CD4-positive, alpha-beta T cell (primary cell): ENCODE data around the gene CHRDL2. TPM values are rescaled to one million over a fixed set of nuclear protein-coding genes. Genes with fewer than 3 reads are reported as not detected.

Experiments used
- ATAC-seq: fragments of 200-7000 bp; cut with Tn5 transposase; one replicate; pipeline ENCODE4 v1.10.0; 2022; ENCODE audit warnings: mild to moderate bottlenecking; ENCODE audit not compliant: poor library complexity
- CTCF ChIA-PET: fragments of 350-600 bp; sonication (Branson Sonifier 250); formaldehyde crosslinking; loops from one replicate; lab custom pipeline; 2021; ENCODE audit warnings: antibody characterized with exemption, inconsistent platforms; lab: Charles Lee
- POLR2A ChIA-PET: fragments of 350-600 bp; sonication (Branson Sonifier 250); formaldehyde crosslinking; loops from one replicate; lab custom pipeline; 2021; ENCODE audit warnings: antibody characterized with exemption, inconsistent platforms; lab: Charles Lee
- DNase-seq, 14 experiments: peaks; one replicate each; pipeline ENCODE4 v3.0.0-alpha.2; 2013 to 2020; ENCODE audit warnings: mixed read lengths in 2 of 14
- H3K27ac ChIP-seq, 2 donors: one replicate each; pipeline versions ENCODE4 v1.5.1 to v1.7.0; 2013; ENCODE audit warnings: low read length in 2 of 2, low read depth in 1 of 2, mild to moderate bottlenecking in 1 of 2
- H3K27me3 ChIP-seq, 2 experiments: 1 replicate in 1 of 2; 2 replicates in 1 of 2; pipeline versions ENCODE4 v1.6.1 to v1.7.0; 2013; ENCODE audit warnings: low read length in 2 of 2, control low read depth in 1 of 2, mild to moderate bottlenecking in 1 of 2, moderate library complexity in 1 of 2; ENCODE audit not compliant: insufficient read depth in 2 of 2, control insufficient read depth in 1 of 2
- H3K36me3 ChIP-seq: one replicate; pipeline ENCODE4 v1.6.1; 2013; ENCODE audit warnings: low read length, control low read depth; ENCODE audit not compliant: insufficient read depth
- H3K4me1 ChIP-seq: one replicate; pipeline ENCODE4 v1.6.1; 2013; ENCODE audit warnings: low read length, control low read depth; ENCODE audit not compliant: insufficient read depth
- H3K4me3 ChIP-seq: one replicate; pipeline ENCODE4 v1.5.1; 2013; ENCODE audit warnings: mild to moderate bottlenecking, low read length, moderate library complexity
- H3K9me3 ChIP-seq, 2 experiments: 1 replicate in 1 of 2; 2 replicates in 1 of 2; pipeline versions ENCODE4 v1.6.1 to v1.7.0; 2013; ENCODE audit warnings: low read length in 2 of 2, mild to moderate bottlenecking in 2 of 2, control low read depth in 1 of 2, moderate library complexity in 1 of 2; ENCODE audit not compliant: control insufficient read depth in 1 of 2, insufficient read depth in 1 of 2
- H3K27ac Mint-ChIP-seq: one replicate; pipeline ENCODE4 v1.8.0; 2020; ENCODE audit warnings: mixed read lengths
- H3K27me3 Mint-ChIP-seq: one replicate; pipeline ENCODE4 v1.8.0; 2021; ENCODE audit warnings: mixed read lengths
- H3K36me3 Mint-ChIP-seq: one replicate; pipeline ENCODE4 v1.8.0; 2021; ENCODE audit warnings: low read depth, mixed read lengths
- H3K4me1 Mint-ChIP-seq: one replicate; pipeline ENCODE4 v1.8.0; 2021; ENCODE audit warnings: low read depth, mixed read lengths
- H3K4me3 Mint-ChIP-seq: one replicate; pipeline ENCODE4 v1.8.0; 2020; ENCODE audit warnings: mild to moderate bottlenecking, mixed read lengths
- H3K9me3 Mint-ChIP-seq: one replicate; pipeline ENCODE4 v1.8.0; 2020; ENCODE audit warnings: mixed read lengths
- intact Hi-C, 2 experiments: fragments of 100-400 bp; cut with DNase I in 1 of 2; cut with micrococcal nuclease in 1 of 2; formaldehyde crosslinking; loops; one replicate each; pipeline versions ENCODE4 v1.15.1 to v1.9.0; 2023 to 2025; cut with DNase I, micrococcal nuclease
- total RNA-seq, 174 experiments: library from RNA in 2 of 174; stranded (reverse) in 2 of 174; gene quantifications; one replicate each; pipeline ENCODE4 v1.2.3 and lab custom pipeline; 2021 to 2026
- TF ChIP-seq, protein P1 (sequence below): fragments of 200-600 bp; IDR thresholded peaks from one replicate; pipeline ENCODE4 v1.8.0; 2022; ENCODE audit warnings: antibody characterized with exemption, mild to moderate bottlenecking

Gene CHRDL2
- total RNA-seq, 2 experiments from 2014 or later = not detected

- Histone ChIP-seq H3K9me3 (no peaks in the 10 kb centered on the region), H3K4me3 (no peak overlapping the region), H3K36me3 (no peaks in the 10 kb centered on the region), H3K27ac (no peak overlapping the region), H3K27me3 (peaks cover 0 to 4% of the 10 kb centered on the region in 2 experiments), H3K4me1 (no peaks in the 10 kb centered on the region)
- no peaks in the 10 kb centered on the region for H3K4me1 Mint-ChIP-seq
- H3K4me3 Mint-ChIP-seq = no peak overlapping the region
- H3K9me3 Mint-ChIP-seq = no peaks in the 10 kb centered on the region
- POLR2A ChIA-PET = interaction anchor here (0.5 kb wide), 1 partner anchor 49 kb away, joined by 3 read pairs; no protein-coding TSS in a partner anchor
- H3K36me3 Mint-ChIP-seq = no peaks in the 10 kb centered on the region
- no peak for ATAC-seq
- intact Hi-C loops = loop anchor here (10.0 kb wide), 1 partner anchor 173 kb away; no protein-coding TSS in a partner anchor
- H3K27me3 Mint-ChIP-seq = peaks cover 8% of the 10 kb centered on the region
- no peak overlapping the region for H3K27ac Mint-ChIP-seq
- TF ChIP-seq, protein P1, sequence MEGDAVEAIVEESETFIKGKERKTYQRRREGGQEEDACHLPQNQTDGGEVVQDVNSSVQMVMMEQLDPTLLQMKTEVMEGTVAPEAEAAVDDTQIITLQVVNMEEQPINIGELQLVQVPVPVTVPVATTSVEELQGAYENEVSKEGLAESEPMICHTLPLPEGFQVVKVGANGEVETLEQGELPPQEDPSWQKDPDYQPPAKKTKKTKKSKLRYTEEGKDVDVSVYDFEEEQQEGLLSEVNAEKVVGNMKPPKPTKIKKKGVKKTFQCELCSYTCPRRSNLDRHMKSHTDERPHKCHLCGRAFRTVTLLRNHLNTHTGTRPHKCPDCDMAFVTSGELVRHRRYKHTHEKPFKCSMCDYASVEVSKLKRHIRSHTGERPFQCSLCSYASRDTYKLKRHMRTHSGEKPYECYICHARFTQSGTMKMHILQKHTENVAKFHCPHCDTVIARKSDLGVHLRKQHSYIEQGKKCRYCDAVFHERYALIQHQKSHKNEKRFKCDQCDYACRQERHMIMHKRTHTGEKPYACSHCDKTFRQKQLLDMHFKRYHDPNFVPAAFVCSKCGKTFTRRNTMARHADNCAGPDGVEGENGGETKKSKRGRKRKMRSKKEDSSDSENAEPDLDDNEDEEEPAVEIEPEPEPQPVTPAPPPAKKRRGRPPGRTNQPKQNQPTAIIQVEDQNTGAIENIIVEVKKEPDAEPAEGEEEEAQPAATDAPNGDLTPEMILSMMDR = no peak
- peak in 1 of 14 experiments; percentile 21 for DNase-seq
- CTCF ChIA-PET = interaction anchor here (0.7 kb wide), 1 partner anchor 14 kb away, joined by 4 read pairs; no protein-coding TSS in a partner anchor
These were observed 29.9 kb downstream of the CHRDL2 start for GRCh38 chr11:74701351-74701750.

DNA sequence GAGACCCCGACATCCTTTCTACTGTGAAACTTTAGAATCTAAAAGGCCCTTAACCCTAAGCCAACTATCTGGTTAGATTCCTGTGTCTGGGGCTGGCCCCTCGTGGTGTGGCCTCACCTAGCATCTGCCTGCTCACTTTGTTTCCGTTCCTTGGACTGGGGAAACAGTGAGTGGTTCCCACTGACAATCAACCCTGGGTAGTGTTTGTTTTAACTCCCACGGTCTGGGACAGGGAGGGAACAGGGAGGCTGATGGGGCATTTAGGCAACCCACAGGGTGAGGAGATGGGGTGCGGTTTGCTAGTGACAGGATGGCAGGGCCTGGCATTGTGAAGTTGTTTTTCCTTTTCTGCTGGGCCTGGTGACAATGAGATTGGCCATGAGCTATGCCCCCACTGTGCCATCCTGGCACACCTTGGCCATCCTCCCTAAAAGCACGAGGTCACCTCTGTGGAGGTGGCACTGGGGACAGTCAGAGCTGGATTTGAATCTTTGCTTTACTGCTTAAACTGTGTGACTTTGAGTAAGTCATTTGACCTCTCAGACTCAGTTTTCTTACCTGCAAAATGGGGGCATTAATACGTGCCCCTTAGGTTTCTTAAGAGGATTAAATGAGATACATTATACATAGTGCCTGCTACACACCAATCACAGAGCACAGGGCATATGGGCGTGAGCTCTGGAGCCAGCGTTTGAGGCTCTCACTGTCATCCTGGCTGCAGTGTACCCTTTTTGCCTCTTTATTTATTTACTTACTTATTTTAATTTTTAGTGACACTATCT lies 31.4 kb downstream of the CHRDL2 start:
- Histone ChIP-seq H3K4me1 (no peaks in the 10 kb centered on the region), H3K9me3 (no peaks in the 10 kb centered on the region), H3K27me3 (peaks cover 0 to 4% of the 10 kb centered on the region in 2 experiments), H3K27ac (no peak overlapping the region), H3K4me3 (no peak overlapping the region), H3K36me3 (no peaks in the 10 kb centered on the region)
- ATAC-seq (no peak), DNase-seq (no peak)
- TF ChIP-seq, protein P1 = no peak
- peaks cover 8% of the 10 kb centered on the region for H3K27me3 Mint-ChIP-seq
- no peaks in the 10 kb centered on the region for H3K36me3 Mint-ChIP-seq
- intact Hi-C loops = loop anchor here (10.0 kb wide), 1 partner anchor 175 kb away; no protein-coding TSS in a partner anchor
- H3K4me3 Mint-ChIP-seq = no peak overlapping the region
- no peaks in the 10 kb centered on the region for H3K9me3 Mint-ChIP-seq
- no peak overlapping the region for H3K27ac Mint-ChIP-seq
- CTCF ChIA-PET = no interaction called here
- H3K4me1 Mint-ChIP-seq = no peaks in the 10 kb centered on the region
- POLR2A ChIA-PET = no interaction called here

DNA sequence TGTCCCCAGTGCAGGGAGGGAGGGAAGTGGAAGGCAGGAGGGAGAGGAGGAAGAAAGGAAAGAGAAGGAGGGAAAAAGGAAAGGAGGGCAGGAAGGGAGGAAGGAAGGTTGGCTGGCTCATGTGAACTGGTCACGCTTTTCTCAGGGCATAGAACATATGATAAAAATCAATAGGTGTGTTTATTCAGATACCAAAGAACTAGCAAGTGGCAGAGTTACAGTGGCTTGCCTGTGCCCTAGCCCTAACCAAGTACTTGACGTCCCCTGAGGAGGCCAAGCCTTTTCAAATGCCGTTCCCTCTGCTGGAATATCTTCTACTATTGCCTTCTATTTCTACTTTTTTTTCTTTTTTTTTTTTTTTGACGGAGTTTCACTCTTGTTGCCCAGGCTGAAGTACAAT lies 33.5 kb downstream of the CHRDL2 start:
- intact Hi-C loops = no loop called here
- TF ChIP-seq, protein P1 = no peak
- CTCF ChIA-PET = no interaction called here
- Mint-ChIP-seq H3K27me3 (peaks cover 18% of the 10 kb centered on the region), H3K4me3 (no peak overlapping the region), H3K27ac (no peak overlapping the region), H3K4me1 (no peaks in the 10 kb centered on the region), H3K36me3 (no peaks in the 10 kb centered on the region), H3K9me3 (no peaks in the 10 kb centered on the region)
- Histone ChIP-seq H3K9me3 (no peaks in the 10 kb centered on the region), H3K4me1 (no peaks in the 10 kb centered on the region), H3K27me3 (peaks cover 0 to 4% of the 10 kb centered on the region in 2 experiments), H3K36me3 (no peaks in the 10 kb centered on the region), H3K4me3 (no peak overlapping the region), H3K27ac (no peak overlapping the region)
- DNase-seq (no peak), ATAC-seq (no peak)
- POLR2A ChIA-PET = no interaction called here
